SU-DHL-6 (cell line): ENCODE data around the gene ADAMTS19.

ENCODE experiments used
- H2AFZ ChIP-seq: fragments of 200-600 bp; sonication (generic); 2 replicates; pipeline ENCODE4 v1.6.1; 2014; ENCODE audit warnings: low read depth, mild to moderate bottlenecking, moderate library complexity, mixed read lengths, antibody characterized with exemption, low read length; ENCODE audit not compliant: severe bottlenecking
- H3F3A ChIP-seq: fragments of 200-600 bp; shearing (Covaris generic); 2 replicates; pipeline ENCODE4 v1.6.0; 2016; ENCODE audit warnings: antibody characterized with exemption, mild to moderate bottlenecking; ENCODE audit not compliant: insufficient read depth
- H3K27ac ChIP-seq: fragments of 200-600 bp; sonication (generic); 2 replicates; pipeline ENCODE4 v1.5.1; 2016; ENCODE audit warnings: low read depth, mild to moderate bottlenecking, low read length, moderate library complexity, mixed read lengths
- H3K27me3 ChIP-seq: fragments of 200-600 bp; sonication (generic), shearing (Covaris generic); 2 replicates; pipeline ENCODE4 v1.6.0; 2014; ENCODE audit warnings: mild to moderate bottlenecking, low read length
- H3K36me3 ChIP-seq: fragments of 200-600 bp; sonication (generic); 2 replicates; pipeline ENCODE4 v1.6.1; 2014; ENCODE audit warnings: mild to moderate bottlenecking, low read length, mixed read lengths
- H3K4me2 ChIP-seq: fragments of 300-600, 200-600 bp; shearing (Covaris generic), sonication (generic); 2 replicates; pipeline ENCODE4 v1.6.0; 2014; ENCODE audit warnings: low read length, low read depth, mild to moderate bottlenecking; ENCODE audit not compliant: poor library complexity, severe bottlenecking
- H3K4me3 ChIP-seq: fragments of 200-600 bp; sonication (generic); 2 replicates; pipeline ENCODE4 v1.5.1; 2014; ENCODE audit warnings: antibody characterized with exemption, low read length, mild to moderate bottlenecking, mixed read lengths; ENCODE audit not compliant: insufficient read depth, poor library complexity, severe bottlenecking
- H3K79me2 ChIP-seq: fragments of 200-600 bp; sonication (generic); 2 replicates; pipeline ENCODE4 v1.6.1; 2014; ENCODE audit warnings: mild to moderate bottlenecking, low read length, moderate library complexity; ENCODE audit not compliant: insufficient read depth
- H3K9ac ChIP-seq: fragments of 200-600 bp; sonication (generic); 2 replicates; pipeline ENCODE4 v1.7.0; 2014; ENCODE audit warnings: mild to moderate bottlenecking, low read length
- H3K9me2 ChIP-seq: fragments of 200-600 bp; sonication (generic); replicated peaks from 2 replicates; pipeline ENCODE4 v1.6.1; 2014; ENCODE audit warnings: low read length; ENCODE audit not compliant: insufficient read depth
- H3K9me3 ChIP-seq: fragments of 200-600 bp; sonication (generic); 2 replicates; pipeline ENCODE4 v1.6.1; 2014; ENCODE audit warnings: low read length, mixed read lengths; ENCODE audit not compliant: insufficient read depth
- H4K20me1 ChIP-seq: fragments of 200-600 bp; sonication (generic); 2 replicates; pipeline ENCODE4 v1.6.1; 2014; ENCODE audit warnings: low read depth, mild to moderate bottlenecking, antibody characterized with exemption, low read length, moderate library complexity, mixed read lengths
- CTCF ChIP-seq: fragments of 200-600 bp; sonication (generic); IDR thresholded peaks from one replicate; pipeline ENCODE4 v1.5.1; 2017; ENCODE audit warnings: antibody characterized with exemption, mild to moderate bottlenecking, low read length, moderate library complexity; ENCODE audit not compliant: insufficient read depth, poor library complexity, severe bottlenecking
- EZH2phosphoT487 ChIP-seq: fragments of 200-600 bp; sonication (generic), shearing (Covaris generic); conservative IDR thresholded peaks from 2 replicates; pipeline ENCODE4 v1.6.1; 2018; ENCODE audit warnings: mild to moderate bottlenecking, antibody characterized with exemption, low read length, moderate library complexity, mixed read lengths

The ADAMTS19 gene

GRCh38 chr5:129739773-129740172 is 279.7 kb downstream of the ADAMTS19 start:
- Histone ChIP-seq H3K9me3 (no peaks in the 10 kb centered on the region), H3K4me2 (no peak overlapping the region), H2AFZ (no peak overlapping the region), H3K4me3 (no peak overlapping the region), H3K9me2 (no peaks in the 10 kb centered on the region), H3K36me3 (no peaks in the 10 kb centered on the region), H3K79me2 (no peaks in the 10 kb centered on the region), H3K27ac (no peak overlapping the region), H4K20me1 (no peaks in the 10 kb centered on the region), H3K9ac (no peak overlapping the region), H3K27me3 (no peaks in the 10 kb centered on the region), H3F3A (no peaks in the 10 kb centered on the region)
- TF ChIP-seq CTCF (no peak), EZH2phosphoT487 (no peak)

GRCh38 chr5:129743541-129744187 is 283.6 kb downstream of the ADAMTS19 start:
- H3K9me2 ChIP-seq = no peaks in the 10 kb centered on the region
- no peak overlapping the region for H3K27ac ChIP-seq
- H4K20me1 ChIP-seq = no peaks in the 10 kb centered on the region
- H3K79me2 ChIP-seq = no peaks in the 10 kb centered on the region
- H3K9ac ChIP-seq = no peak overlapping the region
- TF ChIP-seq EZH2phosphoT487 = no peak
- TF ChIP-seq CTCF = no peak
- H3K27me3 ChIP-seq = no peaks in the 10 kb centered on the region
- H3K36me3 ChIP-seq = no peaks in the 10 kb centered on the region
- H3K4me2 ChIP-seq = no peak overlapping the region
- no peaks in the 10 kb centered on the region for H3K9me3 ChIP-seq
- no peak overlapping the region for H2AFZ ChIP-seq
- no peaks in the 10 kb centered on the region for H3F3A ChIP-seq
- H3K4me3 ChIP-seq = no peak overlapping the region

GRCh38 chr5:129745997-129746396 is 285.9 kb downstream of the ADAMTS19 start:
- no peaks in the 10 kb centered on the region for H3F3A ChIP-seq

More at GRCh38 chr5:129745997-129746396, 285.9 kb downstream of the ADAMTS19 start:
- H3K27me3 ChIP-seq = no peaks in the 10 kb centered on the region
- no peak overlapping the region for H3K4me3 ChIP-seq
- H3K36me3 ChIP-seq = no peaks in the 10 kb centered on the region
- no peak overlapping the region for H2AFZ ChIP-seq
- H3K9me3 ChIP-seq = no peaks in the 10 kb centered on the region
- no peak overlapping the region for H3K9ac ChIP-seq
- H3K4me2 ChIP-seq = no peak overlapping the region
- no peak overlapping the region for H3K27ac ChIP-seq
- no peaks in the 10 kb centered on the region for H3K79me2 ChIP-seq
- H4K20me1 ChIP-seq = no peaks in the 10 kb centered on the region
- no peak for TF ChIP-seq CTCF
- TF ChIP-seq EZH2phosphoT487 = no peak
- H3K9me2 ChIP-seq = no peaks in the 10 kb centered on the region
